CD4-positive, alpha-beta T cell treated with Interleukin-15 for 4 hours (primary cell): ENCODE measurements around the gene MAGEB4.
"Not testable (repeated sequence)": the region's sequence is repeated elsewhere in the genome, so short reads cannot be mapped to it uniquely, and the experiment has no call there.

ENCODE experiments used
- DNase-seq: peaks from one replicate; pipeline ENCODE4 v3.0.0-alpha.2; 2020; ENCODE audit warnings: low spot score

MAGEB4 gene, protein sequence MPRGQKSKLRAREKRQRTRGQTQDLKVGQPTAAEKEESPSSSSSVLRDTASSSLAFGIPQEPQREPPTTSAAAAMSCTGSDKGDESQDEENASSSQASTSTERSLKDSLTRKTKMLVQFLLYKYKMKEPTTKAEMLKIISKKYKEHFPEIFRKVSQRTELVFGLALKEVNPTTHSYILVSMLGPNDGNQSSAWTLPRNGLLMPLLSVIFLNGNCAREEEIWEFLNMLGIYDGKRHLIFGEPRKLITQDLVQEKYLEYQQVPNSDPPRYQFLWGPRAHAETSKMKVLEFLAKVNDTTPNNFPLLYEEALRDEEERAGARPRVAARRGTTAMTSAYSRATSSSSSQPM

DNA sequence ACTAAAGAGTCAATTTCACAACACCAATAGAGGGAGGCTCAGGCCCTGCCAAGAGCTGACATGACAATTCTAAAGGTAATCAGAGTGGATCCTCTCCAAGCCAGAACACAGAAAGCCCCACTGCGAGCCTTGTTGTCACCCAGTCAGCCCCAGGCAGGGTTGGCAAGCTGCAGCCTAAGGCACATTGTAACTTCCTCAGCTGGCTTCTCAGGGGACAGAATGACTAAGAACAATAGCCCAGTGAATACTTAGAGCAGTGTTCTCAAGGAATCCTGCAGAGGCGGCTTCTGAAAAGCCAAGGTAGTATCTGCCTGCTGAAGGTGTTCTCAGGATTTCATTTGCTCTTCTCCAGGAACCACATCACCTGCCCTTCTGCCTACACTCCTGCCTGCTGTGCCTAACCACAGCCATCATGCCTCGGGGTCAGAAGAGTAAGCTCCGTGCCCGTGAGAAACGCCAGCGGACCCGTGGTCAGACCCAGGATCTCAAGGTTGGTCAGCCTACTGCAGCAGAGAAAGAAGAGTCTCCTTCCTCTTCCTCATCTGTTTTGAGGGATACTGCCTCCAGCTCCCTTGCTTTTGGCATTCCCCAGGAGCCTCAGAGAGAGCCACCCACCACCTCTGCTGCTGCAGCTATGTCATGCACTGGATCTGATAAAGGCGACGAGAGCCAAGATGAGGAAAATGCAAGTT is at the start of gene MAGEB4:
MAGEB4 (plus strand) TSS at position 277 of the 692 bp plus-strand sequence; CDS start at position 413, 136 bp downstream.
- no peak for DNase-seq

DNA sequence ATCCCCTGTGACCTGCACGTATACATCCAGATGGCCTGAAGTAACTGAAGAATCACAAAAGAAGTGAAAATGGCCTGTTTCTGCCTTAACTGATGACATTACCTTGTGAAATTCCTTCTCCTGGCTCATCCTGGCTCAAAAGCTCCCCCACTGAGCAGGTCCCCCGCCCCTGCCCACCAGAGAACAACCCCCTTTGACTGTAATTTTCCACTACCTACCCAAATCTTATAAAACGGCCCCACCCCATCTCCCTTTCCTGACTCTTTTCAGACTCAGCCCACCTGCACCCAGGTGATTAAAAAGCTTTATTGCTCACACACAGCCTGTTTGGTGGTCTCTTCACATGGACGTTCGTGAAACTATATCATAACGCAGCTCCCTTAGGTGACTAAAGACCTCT is 47.9 kb upstream of the MAGEB4 start:
- DNase-seq: not testable (repeated sequence)

DNA sequence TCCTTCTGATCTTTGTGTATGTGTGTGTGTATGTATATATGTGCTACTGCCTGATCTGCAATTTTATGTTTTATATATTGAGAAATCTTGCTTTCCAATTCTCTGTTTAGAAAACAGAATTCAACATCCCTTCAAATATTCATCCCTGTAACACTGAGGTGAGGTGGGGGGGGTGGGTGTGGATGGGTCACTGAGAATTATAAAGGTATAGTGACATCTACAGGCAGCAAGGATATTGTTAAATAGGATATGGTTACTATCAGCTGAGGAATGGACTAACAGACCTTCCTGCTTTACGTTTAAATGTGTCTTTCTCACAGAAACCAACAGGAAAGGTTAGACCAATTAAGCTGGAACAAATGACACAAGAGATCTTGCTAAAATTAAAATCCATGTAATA is 45.5 kb upstream of the MAGEB4 start:
- no peak for DNase-seq

DNA sequence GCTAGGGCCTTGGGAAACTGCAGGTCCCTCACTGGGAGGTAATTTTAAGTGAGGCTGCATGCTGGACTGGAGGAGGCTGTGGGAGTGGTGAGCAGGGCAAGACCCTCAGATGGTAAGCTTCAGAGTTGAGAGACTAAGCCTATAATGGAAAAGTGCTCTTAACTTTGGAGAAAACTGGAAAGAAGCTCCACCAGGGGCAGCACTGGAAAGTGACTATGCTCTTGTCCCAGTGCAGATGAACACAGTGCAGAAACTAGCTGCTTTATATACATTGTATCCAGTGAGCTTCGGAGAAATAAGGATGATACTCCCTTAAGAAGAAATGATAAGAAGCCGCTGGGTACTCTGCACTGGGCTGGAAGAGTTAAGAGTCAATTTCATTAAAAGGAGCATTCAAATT is 29.6 kb upstream of the MAGEB4 start:
- DNase-seq: no peak

DNA sequence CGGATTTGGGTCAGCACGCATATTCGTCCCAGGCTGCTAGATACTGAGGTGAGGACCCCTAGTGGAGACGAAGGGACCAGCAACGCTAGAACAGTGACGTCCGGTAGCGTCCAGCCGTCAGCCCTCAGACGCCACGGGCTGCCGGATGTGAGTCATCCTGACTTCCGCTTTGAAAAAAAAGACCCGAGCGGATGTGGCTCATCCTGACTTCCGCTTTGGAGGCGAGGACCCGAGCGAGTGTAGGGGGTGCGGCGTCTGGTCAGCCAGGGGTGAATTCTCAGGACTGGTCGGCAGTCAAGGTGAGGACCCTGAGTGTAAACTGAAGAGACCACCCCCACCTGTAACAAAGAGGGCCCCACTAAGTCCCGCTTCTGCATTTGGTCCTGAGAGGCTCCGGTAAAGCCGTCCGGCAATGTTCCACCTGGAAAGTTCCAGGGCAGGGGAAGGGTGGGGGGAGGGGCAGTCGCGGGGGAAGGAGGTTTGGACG is 26.4 kb upstream of the MAGEB4 start, which contains the start of gene MAGEB2:
MAGEB2 (plus strand) TSS at position 207 of the 487 bp plus-strand sequence. CDS start 3,018 bp downstream, outside the sequence.
- no peak for DNase-seq

DNA sequence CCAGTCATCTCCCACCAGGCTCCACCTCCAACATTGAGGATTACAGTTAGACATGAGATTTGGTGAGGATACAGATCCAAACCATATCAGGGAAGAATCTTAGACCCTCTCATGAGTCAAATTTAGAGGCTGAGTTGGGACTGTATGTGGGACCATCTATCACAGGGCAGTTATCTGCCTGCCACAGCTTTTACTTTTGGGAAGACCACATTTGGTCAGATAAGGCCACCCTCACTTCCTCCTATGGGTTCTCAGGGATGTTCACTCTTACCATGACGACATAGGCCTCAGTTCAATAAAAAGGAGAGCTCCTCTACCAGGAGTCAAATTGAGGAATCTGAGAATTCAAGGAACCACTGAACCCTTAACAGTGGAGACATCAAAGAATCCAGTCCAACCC is 24.3 kb upstream of the MAGEB4 start:
- no peak for DNase-seq

DNA sequence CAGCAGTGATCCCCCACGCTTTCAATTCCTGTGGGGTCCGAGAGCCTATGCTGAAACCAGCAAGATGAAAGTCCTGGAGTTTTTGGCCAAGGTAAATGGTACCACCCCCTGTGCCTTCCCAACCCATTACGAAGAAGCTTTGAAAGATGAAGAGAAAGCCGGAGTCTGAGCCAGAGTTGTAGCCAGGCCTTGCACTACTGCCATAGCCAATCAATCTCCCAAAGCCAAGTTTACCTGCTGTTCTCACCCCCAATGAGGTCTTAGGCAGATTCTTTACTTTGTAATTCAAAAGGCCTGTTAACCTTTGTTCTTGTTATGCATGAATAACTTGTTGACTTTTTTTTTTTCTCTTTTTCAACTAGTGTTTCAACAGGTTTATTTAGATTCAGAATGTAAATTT is 22.4 kb upstream of the MAGEB4 start:
- no peak for DNase-seq

DNA sequence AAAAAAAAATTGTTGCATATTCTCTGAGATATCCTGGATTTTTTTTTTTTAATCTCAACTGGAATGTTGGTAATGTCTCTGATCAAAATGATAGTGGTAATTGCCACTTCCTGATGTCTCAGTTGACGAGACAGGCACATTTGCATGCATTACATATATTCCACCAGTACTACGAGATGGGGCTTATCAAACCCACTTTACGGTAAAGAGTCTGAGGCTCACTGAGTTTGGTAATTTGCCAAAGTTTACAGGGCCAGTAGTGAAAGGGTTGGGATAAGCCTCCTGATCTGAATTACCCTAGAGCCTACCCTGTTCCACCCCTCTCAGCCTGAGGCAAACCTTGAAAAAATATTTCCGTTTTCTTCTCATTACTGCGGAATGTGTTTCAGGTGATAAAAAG is 21.1 kb upstream of the MAGEB4 start:
- DNase-seq: no peak

DNA sequence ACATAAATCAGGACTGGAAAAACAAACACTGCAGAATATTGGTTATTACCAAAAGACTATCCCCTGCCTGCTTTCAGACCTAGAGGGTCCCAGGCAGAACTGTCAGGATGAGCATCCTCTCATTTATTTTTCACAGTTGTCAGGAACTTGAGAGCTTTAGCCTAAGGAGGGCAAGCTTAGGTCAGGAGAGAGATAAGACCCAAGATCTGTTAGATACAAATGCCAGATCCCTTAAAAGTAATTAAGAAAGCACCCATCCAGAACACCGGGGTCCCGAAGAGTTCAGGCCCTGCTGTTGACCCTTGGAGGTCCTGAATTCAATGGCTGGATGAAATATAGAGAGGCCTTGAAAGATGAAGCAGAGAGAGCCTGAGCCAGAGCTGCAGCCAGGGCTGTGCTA is 17.3 kb upstream of the MAGEB4 start:
- no peak for DNase-seq

DNA sequence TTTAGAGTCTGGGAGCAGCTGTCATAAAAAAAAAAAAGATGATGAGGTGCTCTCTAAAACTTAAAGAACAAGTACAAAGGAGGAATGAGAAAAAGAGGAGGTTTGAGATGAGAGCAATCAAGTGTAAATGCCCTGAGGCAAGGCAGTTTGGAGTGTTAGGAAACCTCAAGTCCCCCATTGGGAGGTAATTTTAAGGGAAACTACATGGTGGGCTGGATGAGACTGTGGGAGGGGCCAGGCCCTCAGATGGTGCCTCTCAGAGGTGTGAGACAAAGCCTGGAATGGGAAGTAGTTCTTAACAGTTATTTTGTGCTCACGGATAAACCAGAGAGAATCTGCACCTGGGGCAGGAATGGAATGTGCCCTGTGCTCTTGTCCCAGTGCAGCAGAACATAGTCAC is 13.3 kb upstream of the MAGEB4 start:
- no peak for DNase-seq

DNA sequence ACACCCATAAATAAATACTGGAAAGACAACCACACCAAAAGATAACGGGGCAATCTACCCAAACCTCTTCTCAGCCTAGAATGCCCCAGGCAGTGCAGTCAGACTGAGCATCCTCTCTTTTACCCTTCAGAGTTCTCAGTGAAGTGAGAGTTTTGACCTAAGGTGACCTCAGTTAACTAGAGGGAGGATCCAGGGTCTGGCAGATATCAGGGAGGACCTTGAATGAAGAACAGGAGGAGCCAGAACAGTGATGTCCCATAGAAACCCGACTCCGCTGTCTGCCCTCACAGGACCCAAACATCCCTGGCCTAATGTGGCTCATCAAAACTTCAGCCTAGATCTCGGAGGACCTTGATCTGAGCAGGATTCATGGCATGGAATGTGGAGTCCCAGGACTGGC is 11.4 kb upstream of the MAGEB4 start, which contains the start of gene MAGEB3:
MAGEB3 (plus strand) TSS at position 263 of the 400 bp plus-strand sequence. CDS start 5,268 bp downstream, outside the sequence.
- DNase-seq: no peak

DNA sequence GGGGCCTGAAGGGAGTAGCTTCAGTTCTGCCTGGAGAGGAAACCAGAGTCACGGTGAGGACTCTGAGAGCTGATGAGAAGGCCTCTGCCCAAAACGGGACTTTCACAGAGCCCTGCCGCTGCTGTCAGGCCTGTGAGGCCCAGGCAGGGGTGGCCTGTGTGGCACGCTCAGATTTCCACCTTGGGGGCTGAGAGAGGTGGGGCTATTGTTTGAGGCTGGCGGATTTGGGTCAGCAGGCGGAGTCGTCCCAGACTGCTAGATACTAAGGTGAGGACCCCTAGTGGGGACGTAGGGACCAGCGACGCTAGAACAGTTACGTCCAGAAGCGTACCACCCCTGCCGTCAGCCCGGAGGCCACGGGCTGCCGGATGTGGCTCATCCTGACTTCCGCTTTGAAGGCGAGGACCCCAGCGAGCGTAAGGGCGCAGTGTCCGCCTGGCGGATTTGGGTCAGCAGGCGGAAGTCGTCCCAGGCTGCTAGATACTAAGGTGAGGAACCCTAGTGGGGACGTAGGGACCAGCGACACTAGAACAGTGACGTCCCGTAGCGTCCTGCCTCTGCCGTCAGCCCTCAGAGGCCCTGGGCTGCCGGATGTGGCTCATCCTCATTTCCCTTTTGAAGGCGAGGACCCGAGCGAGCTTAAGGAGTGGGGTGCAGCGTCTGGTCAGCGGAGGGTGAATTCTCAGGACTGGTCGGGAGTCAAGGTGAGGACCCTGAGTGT is 5.1 kb downstream of the MAGEB4 start, which contains the start of gene MAGEB1:
MAGEB1 (plus strand) TSS at position 378 of the 721 bp plus-strand sequence. CDS start 3,348 bp downstream, outside the sequence.
- DNase-seq: no peak

DNA sequence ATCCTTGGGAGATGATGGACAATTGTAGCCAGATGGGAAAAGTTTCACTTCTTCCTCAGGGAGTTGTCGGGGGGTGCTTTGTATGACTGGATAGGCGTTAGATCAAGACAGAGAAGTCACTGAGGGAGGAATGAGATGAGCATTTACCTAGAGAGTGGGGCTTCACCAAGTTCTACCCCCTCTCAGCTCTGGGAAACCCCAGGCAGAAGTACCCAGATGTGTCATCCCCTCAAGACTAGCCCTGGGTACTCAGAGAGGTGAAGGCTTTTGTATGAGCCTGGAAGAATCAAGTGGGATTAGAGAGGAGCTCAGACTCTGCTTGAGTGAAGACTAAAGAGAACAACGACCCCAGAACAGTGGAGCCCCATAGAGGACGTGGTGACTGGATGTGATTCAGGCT is 7.1 kb downstream of the MAGEB4 start:
- no peak for DNase-seq

DNA sequence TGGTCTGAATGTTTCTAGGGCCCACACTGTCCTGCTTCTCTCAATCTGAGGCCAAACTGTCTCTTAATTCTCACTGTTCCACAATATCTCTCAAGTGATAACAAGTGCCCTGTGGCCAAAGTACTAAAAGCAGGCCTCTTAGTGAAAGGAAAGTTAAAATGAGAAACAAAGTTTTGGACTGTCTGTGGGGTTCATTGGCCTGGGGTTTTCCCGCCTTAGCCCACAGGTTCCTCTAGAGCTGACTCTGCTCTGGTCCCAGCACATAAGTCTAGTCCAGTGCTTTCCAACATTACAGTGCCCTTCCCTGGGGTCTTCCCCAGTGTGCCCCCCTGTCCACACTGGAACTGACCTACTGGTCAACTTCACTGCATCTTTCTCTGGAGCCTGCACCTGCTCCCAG is 11.5 kb downstream of the MAGEB4 start:
- DNase-seq: no peak

DNA sequence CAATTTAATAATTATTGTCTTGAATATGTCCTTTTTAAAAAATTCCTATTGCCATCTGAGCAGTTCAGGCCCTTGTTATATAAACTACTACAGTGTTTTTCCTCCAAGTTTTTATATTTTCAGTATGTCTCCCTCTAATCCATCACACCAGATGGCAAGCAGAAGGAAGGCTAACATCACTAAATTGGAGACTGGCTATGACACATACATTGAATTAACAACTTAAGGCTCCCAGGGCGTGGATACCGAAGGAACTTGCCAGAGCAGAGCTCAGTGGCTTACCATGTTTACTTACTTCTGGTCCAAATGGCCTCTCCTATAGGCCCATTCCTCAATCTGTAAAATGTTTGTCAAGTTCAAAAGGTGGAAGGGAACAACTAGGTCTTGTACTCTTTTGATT is 18.1 kb downstream of the MAGEB4 start:
- DNase-seq: no peak

DNA sequence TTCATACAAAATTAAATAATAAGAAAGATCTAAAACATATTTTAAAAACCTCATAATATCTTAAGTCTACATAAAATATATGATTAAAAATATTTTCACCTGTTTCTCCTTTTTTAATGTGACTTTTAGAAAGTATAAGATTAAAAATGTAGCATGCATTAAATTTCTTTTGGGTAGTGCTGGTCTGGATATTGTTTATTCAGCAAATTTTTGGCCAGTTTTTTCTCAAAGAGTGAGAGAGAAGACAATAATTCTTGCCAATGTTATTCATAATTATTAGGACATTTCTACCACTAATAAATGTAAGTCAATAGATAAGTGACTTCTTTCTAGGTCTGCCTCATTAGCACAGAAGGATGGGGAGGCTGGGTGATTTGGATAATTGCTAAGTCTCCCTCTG is 19.2 kb downstream of the MAGEB4 start:
- DNase-seq: no peak

DNA sequence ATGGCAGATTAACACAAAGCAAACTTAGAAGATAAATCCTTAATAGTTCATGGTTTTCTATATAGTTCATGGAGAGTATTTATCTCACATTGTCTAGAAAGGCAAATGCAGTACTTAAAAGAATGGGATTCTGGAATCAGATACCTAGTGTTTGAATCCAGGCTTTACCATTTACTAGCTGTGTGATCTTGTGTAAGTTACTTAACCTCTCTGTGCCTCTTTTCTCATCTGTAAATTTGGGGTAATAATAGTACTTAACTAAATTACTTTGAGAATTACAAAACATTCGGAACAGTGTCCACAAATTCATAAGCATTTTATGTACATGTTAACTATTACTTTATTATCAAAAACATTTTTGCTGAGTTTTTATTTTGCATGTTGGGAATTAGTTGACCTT is 21.0 kb downstream of the MAGEB4 start:
- DNase-seq: no peak

DNA sequence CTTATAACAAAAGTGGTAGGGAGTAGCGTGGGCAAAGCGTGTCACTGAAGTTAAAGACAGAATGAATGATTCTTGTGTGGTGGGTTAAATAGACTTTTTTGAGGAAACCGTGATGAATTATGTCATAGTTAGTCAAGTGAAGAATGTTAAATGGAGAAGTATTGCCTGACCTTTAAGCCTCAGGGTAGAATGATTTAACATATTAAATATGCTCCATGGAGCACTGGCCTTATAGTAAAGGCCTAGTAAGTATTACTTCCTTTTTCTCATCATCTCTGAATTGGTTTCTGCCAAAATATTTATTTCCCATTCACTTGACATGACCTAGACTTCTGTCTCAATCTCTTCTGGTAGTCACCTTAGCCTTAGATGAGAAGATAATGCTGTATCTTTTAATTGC is 28.8 kb downstream of the MAGEB4 start:
- no peak for DNase-seq

DNA sequence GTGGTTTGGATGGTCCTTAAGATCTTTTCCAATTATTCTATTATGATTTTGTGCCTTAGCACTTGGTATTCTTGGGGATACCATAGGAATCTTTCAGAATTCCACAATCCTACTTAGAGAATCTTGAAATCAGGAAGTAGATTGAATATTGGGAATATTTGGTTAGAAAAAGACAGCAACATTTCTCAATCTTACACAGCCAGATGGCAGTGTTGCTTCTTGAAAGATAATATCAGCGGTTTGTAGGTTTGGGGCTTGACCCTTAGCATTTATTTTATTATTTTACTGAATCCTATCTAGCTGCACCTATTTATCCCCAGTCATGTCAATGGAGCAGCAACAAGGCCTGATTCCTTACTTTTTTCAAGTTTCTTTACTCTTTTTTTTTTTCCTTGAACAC is 33.7 kb downstream of the MAGEB4 start:
- no peak for DNase-seq

DNA sequence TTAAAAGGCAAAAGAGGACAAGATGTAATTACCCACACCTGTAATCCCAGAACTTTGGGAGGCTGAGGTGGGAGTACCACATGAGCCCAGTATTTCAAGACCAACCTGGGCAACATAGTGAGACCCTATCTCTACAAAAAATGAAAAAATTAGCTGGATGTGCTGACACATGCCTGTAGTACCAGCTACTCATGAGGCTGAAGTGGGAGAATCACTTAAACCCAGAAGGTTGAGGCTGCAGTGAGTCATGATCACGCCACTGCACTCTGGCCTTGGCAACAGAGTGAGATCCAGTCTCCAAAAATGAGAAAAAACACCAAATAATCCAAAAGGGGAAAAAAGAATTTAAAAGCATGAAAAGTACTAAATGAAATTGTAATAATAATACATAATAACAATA is 36.6 kb downstream of the MAGEB4 start:
- DNase-seq: no peak

DNA sequence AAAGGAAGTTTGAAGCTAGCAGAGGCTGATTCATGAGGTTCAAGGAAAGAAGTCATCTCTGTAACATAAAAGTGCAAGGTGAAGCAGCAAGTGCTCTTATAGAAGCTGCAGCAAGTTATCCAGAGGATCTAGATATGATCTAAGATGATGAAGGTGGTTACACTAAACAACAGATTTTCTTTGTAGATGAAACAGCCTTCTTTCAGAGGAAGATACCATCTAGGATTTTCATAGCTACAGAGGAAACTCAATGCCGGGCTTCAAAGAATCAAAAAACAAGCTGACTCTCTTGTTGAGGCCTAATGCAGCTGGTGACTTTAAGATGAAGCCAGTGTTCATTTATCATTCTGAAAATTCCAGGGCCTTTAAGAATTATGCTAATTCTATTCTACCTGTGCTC is 38.6 kb downstream of the MAGEB4 start:
- DNase-seq: no peak

DNA sequence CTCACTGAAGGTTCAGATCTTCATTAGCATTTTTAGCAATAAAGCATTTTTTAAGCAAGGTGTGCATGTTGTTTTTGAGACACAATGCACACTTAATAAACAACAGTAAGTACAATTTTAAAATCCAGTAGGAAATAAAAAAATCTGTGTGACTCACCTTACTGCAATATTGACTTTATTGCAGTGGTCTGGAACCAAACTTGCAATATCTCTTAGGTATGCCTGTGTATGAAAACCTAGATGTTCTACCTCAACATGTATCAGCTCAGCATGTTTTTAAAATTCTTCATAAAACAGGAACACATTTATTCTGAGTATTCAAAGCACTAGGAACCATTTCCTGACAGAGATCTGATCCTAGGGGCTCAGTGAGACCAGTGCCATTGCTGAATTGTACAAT is 40.7 kb downstream of the MAGEB4 start:
- DNase-seq: no peak
